GM12891 (cell line): Measurements from ENCODE around the gene SLC22A1.

Experiments used
- POLR2A ChIP-seq: IDR thresholded peaks from 2 replicates; pipeline ENCODE4 v1.6.1; 2011; ENCODE audit warnings: low read depth, low read length, control low read depth
- POLR2AphosphoS5 ChIP-seq: IDR thresholded peaks from 2 replicates; pipeline ENCODE4 v1.6.1; 2011; ENCODE audit warnings: low read depth, low read length, control low read depth
- POU2F2 ChIP-seq: IDR thresholded peaks from 2 replicates; pipeline ENCODE4 v1.6.1; 2011; ENCODE audit warnings: low read depth, mild to moderate bottlenecking, control low read depth, low read length, moderate library complexity
- SPI1 ChIP-seq: IDR thresholded peaks from 2 replicates; pipeline ENCODE4 v1.6.1; 2011; ENCODE audit warnings: low read depth, low read length, control low read depth
- TAF1 ChIP-seq: IDR thresholded peaks from 2 replicates; pipeline ENCODE4 v1.6.1; 2011; ENCODE audit warnings: low read depth, low read length, control low read depth

- TF ChIP-seq POLR2AphosphoS5 (no peak), POLR2A (no peak), SPI1 (no peak), TAF1 (no peak), POU2F2 (no peak)
Measured at GRCh38 chr6:160088069-160088783, 33.4 kb upstream of the SLC22A1 start.
